IMR-90 (cell line): Measurements from ENCODE around the gene NPAS3. TPM values are rescaled to one million over a fixed set of nuclear protein-coding genes. Genes with fewer than 3 reads are reported as not detected.

Source experiments
- ATAC-seq: fragments of 200-7000 bp; cut with Tn5 transposase; 2 replicates; pipeline ENCODE4 v1.9.1; 2020; ENCODE audit warnings: low read depth, mild to moderate bottlenecking, moderate library complexity
- BruUV-seq: library from RNA; stranded (reverse); fragments of 400-500 nt; replicated peaks from 2 replicates; lab custom pipeline; 2021; lab: Mats Ljungman, UMichigan
- CTCF ChIA-PET: fragments of 300-600 bp; formaldehyde crosslinking; extraction: SDS; loops from one replicate; lab custom pipeline; 2021; ENCODE audit warnings: antibody characterized with exemption; lab: Yijun Ruan, JAX
- POLR2A ChIA-PET: fragments of 300-600 bp; sonication (Branson Sonifier 250); formaldehyde crosslinking; loops from one replicate; lab custom pipeline; 2022; ENCODE audit warnings: antibody characterized with exemption; ENCODE audit not compliant: unreplicated experiment; lab: Charles Lee
- DNase-seq: peaks from one replicate; pipeline ENCODE4 v3.0.0; 2013
- H2AFZ ChIP-seq: replicated peaks from 2 replicates; pipeline ENCODE3; 2013; ENCODE audit warnings: low read length, mild to moderate bottlenecking; ENCODE audit not compliant: poor library complexity
- H2AK5ac ChIP-seq: 2 replicates; pipeline ENCODE4 v1.6.1; 2013; ENCODE audit warnings: low read depth, low read length, inconsistent platforms
- H2AK9ac ChIP-seq: replicated peaks from 2 replicates; pipeline ENCODE3; 2013; ENCODE audit warnings: mild to moderate bottlenecking, low read depth, low read length, moderate library complexity; ENCODE audit not compliant: poor library complexity
- H2BK120ac ChIP-seq: 2 replicates; pipeline ENCODE4 v1.6.1; 2013; ENCODE audit warnings: low read depth, low read length, inconsistent platforms
- H2BK15ac ChIP-seq: 3 replicates; pipeline ENCODE4 v1.6.1; 2013; ENCODE audit warnings: low read depth, low read length, inconsistent platforms
- H2BK20ac ChIP-seq: 2 replicates; pipeline ENCODE4 v1.6.1; 2013; ENCODE audit warnings: low read depth, mild to moderate bottlenecking, inconsistent platforms, low read length, moderate library complexity
- H2BK5ac ChIP-seq: 2 replicates; pipeline ENCODE4 v1.6.1; 2013; ENCODE audit warnings: mild to moderate bottlenecking, low read depth, low read length, inconsistent platforms; ENCODE audit not compliant: poor library complexity, severe bottlenecking
- H3K14ac ChIP-seq: replicated peaks from 2 replicates; pipeline ENCODE4 v1.6.1; 2013; ENCODE audit warnings: low read depth, low read length, inconsistent platforms
- H3K18ac ChIP-seq: 2 replicates; pipeline ENCODE4 v1.6.1; 2013; ENCODE audit warnings: low read depth, low read length, control low read depth
- H3K23ac ChIP-seq: 2 replicates; pipeline ENCODE4 v1.6.1; 2013; ENCODE audit warnings: low read depth, low read length, inconsistent platforms
- H3K27ac ChIP-seq: 2 replicates; pipeline ENCODE4 v1.5.1; 2013; ENCODE audit warnings: mild to moderate bottlenecking, control low read depth, low read length; ENCODE audit not compliant: insufficient read depth
- H3K27me3 ChIP-seq: 2 replicates; pipeline ENCODE4 v1.6.1; 2013; ENCODE audit warnings: low read length; ENCODE audit not compliant: control insufficient read depth, insufficient read depth
- H3K36me3 ChIP-seq: 2 replicates; pipeline ENCODE4 v1.6.1; 2013; ENCODE audit warnings: low read length, mixed read lengths; ENCODE audit not compliant: control insufficient read depth, insufficient read depth
- H3K4ac ChIP-seq: 2 replicates; pipeline ENCODE4 v1.6.1; 2013; ENCODE audit warnings: low read depth, low read length, inconsistent platforms
- H3K4me1 ChIP-seq: 2 replicates; pipeline ENCODE4 v1.6.1; 2013; ENCODE audit warnings: low read length, mixed read lengths; ENCODE audit not compliant: control insufficient read depth, insufficient read depth
- H3K4me2 ChIP-seq: 2 replicates; pipeline ENCODE4 v1.6.1; 2013; ENCODE audit warnings: low read depth, mild to moderate bottlenecking, control low read depth, low read length, moderate library complexity
- H3K4me3 ChIP-seq: 2 replicates; pipeline ENCODE4 v1.5.1; 2013; ENCODE audit warnings: low read depth, mild to moderate bottlenecking, control low read depth, low read length, moderate library complexity; ENCODE audit not compliant: insufficient read depth
- H3K56ac ChIP-seq: 2 replicates; pipeline ENCODE4 v1.6.1; 2013; ENCODE audit warnings: low read length, inconsistent platforms; ENCODE audit not compliant: insufficient read depth; ENCODE audit errors: extremely low read depth
- H3K79me1 ChIP-seq, 2 experiments: 2 replicates each; pipeline ENCODE4 v1.6.1; 2013; ENCODE audit warnings: low read length in 2 of 2, inconsistent platforms in 1 of 2, low read depth in 1 of 2
- H3K9ac ChIP-seq: 2 replicates; pipeline ENCODE4 v1.6.1; 2013; ENCODE audit warnings: low read depth, low read length, control low read depth
- H3K9me1 ChIP-seq: 2 replicates; pipeline ENCODE4 v1.6.1; 2013; ENCODE audit warnings: low read length, inconsistent platforms; ENCODE audit not compliant: insufficient read depth
- H3K9me3 ChIP-seq: 2 replicates; pipeline ENCODE4 v1.6.1; 2013; ENCODE audit warnings: low read length; ENCODE audit not compliant: control insufficient read depth, insufficient read depth
- H4K20me1 ChIP-seq: 2 replicates; pipeline ENCODE4 v1.6.1; 2013; ENCODE audit warnings: low read length, inconsistent platforms; ENCODE audit not compliant: insufficient read depth
- H4K5ac ChIP-seq: 2 replicates; pipeline ENCODE4 v1.6.1; 2013; ENCODE audit warnings: mild to moderate bottlenecking, low read depth, low read length, control low read depth
- H4K8ac ChIP-seq, 2 experiments: 2 replicates each; pipeline ENCODE4 v1.6.1; 2013; ENCODE audit warnings: low read depth in 2 of 2, low read length in 2 of 2, control low read depth in 1 of 2, inconsistent platforms in 1 of 2
- H4K91ac ChIP-seq: 2 replicates; pipeline ENCODE4 v1.6.1; 2013; ENCODE audit warnings: low read depth, low read length, inconsistent platforms; ENCODE audit not compliant: insufficient read depth
- BHLHE40 ChIP-seq: fragments of 150-350 bp; IDR thresholded peaks from 2 replicates; pipeline ENCODE4 v1.6.1; 2016; ENCODE audit warnings: mild to moderate bottlenecking, low read depth, low read length
- CEBPB ChIP-seq: IDR thresholded peaks from 2 replicates; pipeline ENCODE4 v1.6.1; 2012; ENCODE audit warnings: low read depth, low read length, improper control_type of control experiment
- CHD1 ChIP-seq: IDR thresholded peaks from 2 replicates; pipeline ENCODE4 v1.6.1; 2012; ENCODE audit warnings: low read depth, low read length, improper control_type of control experiment
- CTCF ChIP-seq: conservative IDR thresholded peaks from 2 replicates; pipeline ENCODE4 v1.5.1; 2012; ENCODE audit warnings: mild to moderate bottlenecking, low read depth, low read length, improper control_type of control experiment
- ELK1 ChIP-seq: fragments of 150-350 bp; IDR thresholded peaks from 2 replicates; pipeline ENCODE4 v1.6.1; 2016; ENCODE audit warnings: low read depth, mild to moderate bottlenecking, low read length, moderate library complexity, borderline replicate concordance
- FOS ChIP-seq: fragments of 150-350 bp; IDR thresholded peaks from 2 replicates; pipeline ENCODE4 v1.6.1; 2016; ENCODE audit warnings: low read depth, low read length
- MAFK ChIP-seq: IDR thresholded peaks from 2 replicates; pipeline ENCODE4 v1.6.1; 2012; ENCODE audit warnings: low read depth, low read length, improper control_type of control experiment
- MAZ ChIP-seq: IDR thresholded peaks from 2 replicates; pipeline ENCODE4 v1.6.1; 2012; ENCODE audit warnings: low read depth, mild to moderate bottlenecking, low read length, improper control_type of control experiment, moderate library complexity, borderline replicate concordance
- MXI1 ChIP-seq: IDR thresholded peaks from 2 replicates; pipeline ENCODE4 v1.6.1; 2012; ENCODE audit warnings: low read depth, mild to moderate bottlenecking, low read length, moderate library complexity, borderline replicate concordance
- NFE2L2 ChIP-seq: fragments of 150-350 bp; IDR thresholded peaks from 2 replicates; pipeline ENCODE4 v1.6.1; 2016; ENCODE audit warnings: low read depth, mild to moderate bottlenecking, low read length
- RAD21 ChIP-seq: IDR thresholded peaks from 2 replicates; pipeline ENCODE4 v1.6.1; 2012; ENCODE audit warnings: low read length, improper control_type of control experiment
- RCOR1 ChIP-seq: IDR thresholded peaks from 2 replicates; pipeline ENCODE4 v1.6.1; 2012; ENCODE audit warnings: mild to moderate bottlenecking, low read length, improper control_type of control experiment; ENCODE audit not compliant: insufficient replicate concordance
- RFX5 ChIP-seq: IDR thresholded peaks from 2 replicates; pipeline ENCODE4 v1.8.0; 2012; ENCODE audit warnings: low read depth, mild to moderate bottlenecking, low read length, moderate library complexity
- SMC3 ChIP-seq: fragments of 150-350 bp; IDR thresholded peaks from 2 replicates; pipeline ENCODE4 v1.6.1; 2016; ENCODE audit warnings: low read depth, mild to moderate bottlenecking, antibody characterized with exemption, low read length, moderate library complexity
- WGBS, 2 experiments: methylation state at CpG; one replicate each; pipeline versions ENCODE4 v1.1.5 to v1.1.7; 2013; ENCODE audit warnings: missing lambda C conversion rate in 2 of 2; ENCODE audit not compliant: insufficient read length in 1 of 2; ENCODE audit errors: extremely low coverage in 2 of 2; 5-methylcytosine and 5-hydroxymethylcytosine counted together
- dilution Hi-C: fragments of 300-500 bp; cut with HindIII; formaldehyde crosslinking; loops from one replicate; pipeline ENCODE4 v1.14.3; 2018; ENCODE audit warnings: low sequenced_read_pairs; ENCODE audit not compliant: unreplicated experiment
- in situ Hi-C: fragments of 300-500 bp; cut with MboI; formaldehyde crosslinking; loops from 3 replicates; pipeline ENCODE4 v1.14.3; 2019; ENCODE audit warnings: low sequenced_read_pairs, inconsistent platforms, mixed read lengths
- intact Hi-C: fragments of 100-400 bp; cut with micrococcal nuclease; formaldehyde crosslinking; loops from 2 replicates; pipeline ENCODE4 v1.10.0; 2022
- polyA plus RNA-seq, 3 experiments: library from polyadenylated mRNA; depleted of rRNA; stranded (reverse); fragments of >200 nt; gene quantifications; 2 replicates each; pipeline ENCODE4 v1.2.3, GENCODE V29; 2012; ENCODE audit warnings: low replicate concordance in 1 of 3
- total RNA-seq: library from RNA; depleted of rRNA; stranded (reverse); fragments of >200 nt; gene quantifications from 2 replicates; pipeline ENCODE4 v1.2.3, GENCODE V29; 2012

Gene NPAS3
- total and polyA plus RNA-seq, 2 of the 4 experiments (the other 2 are of a cell fraction), result not detected

GRCh38 chr14:32978691-32979255 is 40.1 kb downstream of the NPAS3 start:
- no peak overlapping the region for H3K23ac ChIP-seq
- dilution Hi-C loops, result no loop called here
- TF ChIP-seq CEBPB (no peak), NFE2L2 (no peak), MAFK (no peak), FOS (no peak), ELK1 (no peak), CTCF (no peak), MXI1 (no peak), BHLHE40 (no peak), RFX5 (no peak), CHD1 (no peak), RAD21 (no peak), SMC3 (no peak), RCOR1 (no peak), MAZ (no peak)
- H3K4me2 ChIP-seq, result no peak overlapping the region
- H2AFZ ChIP-seq, result no peak overlapping the region
- intact Hi-C loops, result no loop called here
- H3K18ac ChIP-seq, result no peak overlapping the region
- no peak overlapping the region for H3K9ac ChIP-seq
- no peak overlapping the region for H2BK120ac ChIP-seq
- H3K14ac ChIP-seq, result no peak overlapping the region
- in situ Hi-C loops, result no loop called here
- no peak overlapping the region for H3K27ac ChIP-seq
- H3K4me1 ChIP-seq, result no peaks in the 10 kb centered on the region
- H2BK15ac ChIP-seq, result no peak overlapping the region
- no peak for DNase-seq
- H2BK5ac ChIP-seq, result no peak overlapping the region
- no peaks in the 10 kb centered on the region for H3K9me3 ChIP-seq
- no peak for ATAC-seq
- no peak overlapping the region for H2AK5ac ChIP-seq
- ChIA-PET POLR2A (no interaction called here), CTCF (no interaction called here)
- H4K8ac ChIP-seq, result no peak overlapping the region
- no peaks in the 10 kb centered on the region for H3K79me1 ChIP-seq
- H2BK20ac ChIP-seq, result no peak overlapping the region
- no peak overlapping the region for H3K56ac ChIP-seq
- no peaks in the 10 kb centered on the region for H4K20me1 ChIP-seq
- no peak overlapping the region for H2AK9ac ChIP-seq
- no peaks in the 10 kb centered on the region for H3K27me3 ChIP-seq
- no peaks in the 10 kb centered on the region for H3K9me1 ChIP-seq
- BruUV-seq, result no TSS peak
- H4K91ac ChIP-seq, result no peak overlapping the region
- no peak overlapping the region for H4K5ac ChIP-seq
- H3K4ac ChIP-seq, result no peak overlapping the region
- H3K36me3 ChIP-seq, result no peaks in the 10 kb centered on the region
- WGBS, 2 experiments, result no CpG with 5 or more reads among the region's 4 CpGs
- no peak overlapping the region for H3K4me3 ChIP-seq
